Lower leg skin (tissue), 3 donors: ENCODE results near the gene PIERCE2.

ENCODE experiments used
- POLR2A ChIP-seq, 2 donors: fragments of 450-650 bp; IDR thresholded peaks; one replicate each; pipeline ENCODE4 v1.6.1; 2016 to 2017; ENCODE audit warnings: antibody characterized with exemption in 2 of 2, mild to moderate bottlenecking in 1 of 2, moderate library complexity in 1 of 2
- TF ChIP-seq, protein P1 (sequence below), 3 donors: fragments of 450-650 bp; IDR thresholded peaks; one replicate each; pipeline ENCODE4 v1.5.1; 2016; ENCODE audit warnings: antibody characterized with exemption in 3 of 3, mild to moderate bottlenecking in 3 of 3, moderate library complexity in 2 of 3

- TF ChIP-seq, protein P1, sequence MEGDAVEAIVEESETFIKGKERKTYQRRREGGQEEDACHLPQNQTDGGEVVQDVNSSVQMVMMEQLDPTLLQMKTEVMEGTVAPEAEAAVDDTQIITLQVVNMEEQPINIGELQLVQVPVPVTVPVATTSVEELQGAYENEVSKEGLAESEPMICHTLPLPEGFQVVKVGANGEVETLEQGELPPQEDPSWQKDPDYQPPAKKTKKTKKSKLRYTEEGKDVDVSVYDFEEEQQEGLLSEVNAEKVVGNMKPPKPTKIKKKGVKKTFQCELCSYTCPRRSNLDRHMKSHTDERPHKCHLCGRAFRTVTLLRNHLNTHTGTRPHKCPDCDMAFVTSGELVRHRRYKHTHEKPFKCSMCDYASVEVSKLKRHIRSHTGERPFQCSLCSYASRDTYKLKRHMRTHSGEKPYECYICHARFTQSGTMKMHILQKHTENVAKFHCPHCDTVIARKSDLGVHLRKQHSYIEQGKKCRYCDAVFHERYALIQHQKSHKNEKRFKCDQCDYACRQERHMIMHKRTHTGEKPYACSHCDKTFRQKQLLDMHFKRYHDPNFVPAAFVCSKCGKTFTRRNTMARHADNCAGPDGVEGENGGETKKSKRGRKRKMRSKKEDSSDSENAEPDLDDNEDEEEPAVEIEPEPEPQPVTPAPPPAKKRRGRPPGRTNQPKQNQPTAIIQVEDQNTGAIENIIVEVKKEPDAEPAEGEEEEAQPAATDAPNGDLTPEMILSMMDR (IDR thresholded peaks at IDR 0.05): no peak
- TF ChIP-seq POLR2A (IDR thresholded peaks at IDR 0.05): no peak
Observed at GRCh38 chr15:55387027-55387426, 21.3 kb upstream of the PIERCE2 start.
